Uterus (tissue), 4 donors: Measurements from ENCODE around the gene DAND5. TPM values are rescaled to one million over a fixed set of nuclear protein-coding genes. Genes with fewer than 3 reads are reported as not detected.

Source experiments
- DNase-seq, 2 donors: peaks; one replicate each; pipeline ENCODE4 v3.0.0-alpha.2; 2019 to 2020
- H3K27ac ChIP-seq, 2 donors: fragments of 200-600 bp; sonication (generic); 1 replicate in 1 of 2; 2 replicates in 1 of 2; pipeline ENCODE4 v1.5.1; 2016 to 2018
- H3K27me3 ChIP-seq, 2 donors: fragments of 200-600 bp; sonication (generic); one replicate each; pipeline ENCODE4 v1.5.1; 2018 to 2019; ENCODE audit warnings: control low read depth in 1 of 2
- H3K36me3 ChIP-seq, 2 donors: fragments of 200-600 bp; sonication (generic); one replicate each; pipeline ENCODE4 v1.5.1; 2019; ENCODE audit warnings: control low read depth in 1 of 2
- H3K4me1 ChIP-seq, 2 donors: fragments of 200-600 bp; sonication (generic); one replicate each; pipeline ENCODE4 v1.5.1; 2018 to 2019; ENCODE audit warnings: control low read depth in 1 of 2
- H3K4me3 ChIP-seq, 2 donors: fragments of 200-600 bp; sonication (generic); 1 replicate in 1 of 2; 2 replicates in 1 of 2; pipeline ENCODE4 v1.5.1; 2018 to 2019; ENCODE audit warnings: mild to moderate bottlenecking in 1 of 2
- H3K9me3 ChIP-seq, 2 donors: fragments of 200-600 bp; sonication (generic); one replicate each; pipeline ENCODE4 v1.5.1; 2019; ENCODE audit warnings: control low read depth in 1 of 2
- CTCF ChIP-seq, 4 experiments: fragments of 200-600 bp in 2 of 4; fragments of 450-650 bp in 2 of 4; sonication (generic) in 2 of 4; IDR thresholded peaks; one replicate each; pipeline ENCODE4 v1.5.1; 2016 to 2019; ENCODE audit warnings: antibody characterized with exemption in 4 of 4, mild to moderate bottlenecking in 2 of 4, moderate library complexity in 1 of 4
- POLR2A ChIP-seq, 2 donors: fragments of 450-650 bp; IDR thresholded peaks; one replicate each; pipeline ENCODE4 v1.6.1; 2016; ENCODE audit warnings: antibody characterized with exemption in 2 of 2, mild to moderate bottlenecking in 1 of 2, moderate library complexity in 1 of 2
- intact Hi-C: fragments of 100-400 bp; cut with DNase I; formaldehyde crosslinking; loops from one replicate; pipeline ENCODE4 v1.15.1; 2023; ENCODE audit warnings: low total_unique reads
- total RNA-seq, 4 donors: library from RNA; depleted of rRNA in 3 of 4; stranded (reverse); fragments of >200 nt in 3 of 4; gene quantifications; one replicate each; pipeline versions ENCODE4 v1.1.0 to v1.2.4, GENCODE V29; 2014 to 2023
- donor health status: DM: yes; HTN: yes; CAD: no.

DAND5 gene
- total RNA-seq, 4 donors from 2014 or later, result 0.14 TPM; not detected in 3

GRCh38 chr19:13001502-13002165, 32.3 kb downstream of the DAND5 start:
- peak overlapping the region; percentile 28 to 46 for H3K4me3 ChIP-seq
- H3K27ac ChIP-seq, result peak overlapping the region; percentile 95 to 99
- TF ChIP-seq CTCF (IDR thresholded peaks at IDR 0.05) (no peak), POLR2A (IDR thresholded peaks at IDR 0.05) (no peak)
- intact Hi-C loops, result no loop called here
- no peak for DNase-seq
- no peaks in the 10 kb centered on the region for H3K9me3 ChIP-seq
- peaks cover 0 to 27% of the 10 kb centered on the region in 2 donors for H3K4me1 ChIP-seq
- no peaks in the 10 kb centered on the region for H3K27me3 ChIP-seq
- no peaks in the 10 kb centered on the region for H3K36me3 ChIP-seq

GRCh38 chr19:13002166-13002898, 33.0 kb downstream of the DAND5 start:
- intact Hi-C loops, result no loop called here
- H3K4me3 ChIP-seq, result peak overlapping the region; percentile 28 to 46
- TF ChIP-seq POLR2A (IDR thresholded peaks at IDR 0.05), result no peak
- TF ChIP-seq CTCF (IDR thresholded peaks at IDR 0.05), result peak in 3 of 4 experiments; percentile 25 to 37 (median 35)
- peaks cover 0 to 29% of the 10 kb centered on the region in 2 donors for H3K4me1 ChIP-seq
- peak overlapping the region; percentile 95 to 99 for H3K27ac ChIP-seq
- H3K27me3 ChIP-seq, result no peaks in the 10 kb centered on the region
- no peaks in the 10 kb centered on the region for H3K9me3 ChIP-seq
- H3K36me3 ChIP-seq, result no peaks in the 10 kb centered on the region
- DNase-seq, result peak; percentile 86 to 90

- Histone ChIP-seq H3K4me1 (peaks cover 0 to 33% of the 10 kb centered on the region in 2 donors), H3K36me3 (no peaks in the 10 kb centered on the region), H3K27me3 (no peaks in the 10 kb centered on the region), H3K9me3 (no peaks in the 10 kb centered on the region), H3K4me3 (peak overlapping the region in 1 of 2 donors; percentile 46), H3K27ac (peak overlapping the region; percentile 95 to 99)
- intact Hi-C loops, result no loop called here
- TF ChIP-seq CTCF (IDR thresholded peaks at IDR 0.05) (no peak), POLR2A (IDR thresholded peaks at IDR 0.05) (no peak)
- DNase-seq, result no peak
Observed at GRCh38 chr19:13003081-13003480, 33.7 kb downstream of the DAND5 start.

- H3K27me3 ChIP-seq, result no peaks in the 10 kb centered on the region
- H3K4me3 ChIP-seq, result no peak overlapping the region
- intact Hi-C loops, result no loop called here
- no peak for TF ChIP-seq CTCF (IDR thresholded peaks at IDR 0.05)
- no peak for TF ChIP-seq POLR2A (IDR thresholded peaks at IDR 0.05)
- peak overlapping the region; percentile 95 to 99 for H3K27ac ChIP-seq
- no peaks in the 10 kb centered on the region for H3K9me3 ChIP-seq
- peaks cover 8 to 40% of the 10 kb centered on the region in 2 donors for H3K4me1 ChIP-seq
- DNase-seq, result no peak
- no peaks in the 10 kb centered on the region for H3K36me3 ChIP-seq
Observed at GRCh38 chr19:13004273-13004672, 34.9 kb downstream of the DAND5 start.

- Histone ChIP-seq H3K27ac (peak overlapping the region; percentile 95 to 99), H3K4me3 (no peak overlapping the region), H3K27me3 (no peaks in the 10 kb centered on the region), H3K9me3 (no peaks in the 10 kb centered on the region), H3K36me3 (no peaks in the 10 kb centered on the region), H3K4me1 (peaks cover 8 to 49% of the 10 kb centered on the region in 2 donors)
- intact Hi-C loops, result no loop called here
- TF ChIP-seq POLR2A (IDR thresholded peaks at IDR 0.05), result no peak
- TF ChIP-seq CTCF (IDR thresholded peaks at IDR 0.05), result no peak
- DNase-seq, result no peak
Observed at GRCh38 chr19:13005253-13005652, 35.9 kb downstream of the DAND5 start.
